WTC11 (cell line): ENCODE results near the gene TBCB. TPM values are rescaled to one million over a fixed set of nuclear protein-coding genes. Genes with fewer than 3 reads are reported as not detected.
"Not testable (repeated sequence)": the region's sequence is repeated elsewhere in the genome, so short reads cannot be mapped to it uniquely, and the experiment has no call there.

Source experiments
- ATAC-seq: fragments of 200-7000 bp; cut with Tn5 transposase; 2 replicates; pipeline ENCODE4 v1.10.0; 2021; ENCODE audit warnings: mild to moderate bottlenecking, moderate library complexity
- CTCF ChIA-PET: fragments of 300-600 bp; sonication (Branson Sonifier 250); formaldehyde crosslinking; loops from one replicate; lab custom pipeline; 2021; ENCODE audit warnings: antibody characterized with exemption; lab: Charles Lee
- POLR2A ChIA-PET: fragments of 350-600 bp; sonication (Branson Sonifier 250); formaldehyde crosslinking; loops from one replicate; lab custom pipeline; 2021; ENCODE audit warnings: antibody characterized with exemption; lab: Charles Lee
- DNase-seq: peaks from one replicate; pipeline ENCODE4 v3.0.0; 2021; ENCODE audit warnings: low spot score
- H3K27ac Mint-ChIP-seq: 2 replicates; pipeline ENCODE4 v1.8.0; 2021; ENCODE audit warnings: mixed read lengths
- H3K27me3 Mint-ChIP-seq: 2 replicates; pipeline ENCODE4 v1.8.0; 2021; ENCODE audit warnings: low read depth, mild to moderate bottlenecking, moderate library complexity, mixed read lengths
- H3K36me3 Mint-ChIP-seq: 2 replicates; pipeline ENCODE4 v1.8.0; 2021; ENCODE audit warnings: mixed read lengths
- H3K4me1 Mint-ChIP-seq: 2 replicates; pipeline ENCODE4 v1.8.0; 2022; ENCODE audit warnings: mixed read lengths
- H3K4me3 Mint-ChIP-seq: 2 replicates; pipeline ENCODE4 v1.8.0; 2021; ENCODE audit warnings: mild to moderate bottlenecking, moderate library complexity, mixed read lengths
- H3K9me3 Mint-ChIP-seq: 2 replicates; pipeline ENCODE4 v1.8.0; 2021; ENCODE audit warnings: mixed read lengths
- total RNA-seq: library from RNA; stranded (reverse); gene quantifications from 3 replicates; pipeline ENCODE4 v1.2.3, GENCODE V29; 2021
- TF ChIP-seq, protein P1 (sequence below): sonication (generic); formaldehyde crosslinking; IDR thresholded peaks from 2 replicates; pipeline ENCODE4 v1.8.0; 2022; ENCODE audit warnings: mild to moderate bottlenecking, missing genetic modification reagents
- TF ChIP-seq, protein P2 (sequence below): sonication (generic); formaldehyde crosslinking; conservative IDR thresholded peaks from 2 replicates; pipeline ENCODE4 v1.8.1; 2022; ENCODE audit warnings: mild to moderate bottlenecking, missing genetic modification reagents

TBCB gene
- total RNA-seq, 1 experiment from 2014 or later, result 182 TPM

DNA sequence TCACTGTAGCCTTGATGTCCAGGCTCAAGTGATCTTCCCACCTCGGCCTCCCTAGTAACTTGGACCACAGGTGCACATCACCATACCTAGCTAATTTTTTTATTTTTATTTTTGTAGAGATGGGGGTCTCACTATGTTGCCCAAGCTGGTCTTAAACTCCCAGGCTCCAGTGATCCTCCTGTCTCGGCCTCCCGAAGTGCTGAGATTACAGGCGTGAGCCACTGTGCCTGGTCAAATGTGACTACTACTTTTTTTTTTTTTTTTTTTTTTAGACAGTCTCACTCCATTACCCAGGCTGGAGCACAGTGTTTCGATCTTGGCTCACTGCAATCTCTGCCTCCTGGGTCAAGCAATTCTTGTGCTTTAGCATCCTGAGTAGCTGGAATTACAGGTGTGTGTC, 57.6 kb downstream of the TBCB start:
- H3K9me3 Mint-ChIP-seq, result no peaks in the 10 kb centered on the region
- no peak overlapping the region for H3K27ac Mint-ChIP-seq
- H3K4me3 Mint-ChIP-seq, result no peak overlapping the region
- POLR2A ChIA-PET, result no interaction called here
- TF ChIP-seq, protein P1, sequence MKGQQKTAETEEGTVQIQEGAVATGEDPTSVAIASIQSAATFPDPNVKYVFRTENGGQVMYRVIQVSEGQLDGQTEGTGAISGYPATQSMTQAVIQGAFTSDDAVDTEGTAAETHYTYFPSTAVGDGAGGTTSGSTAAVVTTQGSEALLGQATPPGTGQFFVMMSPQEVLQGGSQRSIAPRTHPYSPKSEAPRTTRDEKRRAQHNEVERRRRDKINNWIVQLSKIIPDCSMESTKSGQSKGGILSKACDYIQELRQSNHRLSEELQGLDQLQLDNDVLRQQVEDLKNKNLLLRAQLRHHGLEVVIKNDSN (CRISPR knock-in tag), result no peak
- TF ChIP-seq, protein P2, sequence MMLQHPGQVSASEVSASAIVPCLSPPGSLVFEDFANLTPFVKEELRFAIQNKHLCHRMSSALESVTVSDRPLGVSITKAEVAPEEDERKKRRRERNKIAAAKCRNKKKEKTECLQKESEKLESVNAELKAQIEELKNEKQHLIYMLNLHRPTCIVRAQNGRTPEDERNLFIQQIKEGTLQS (CRISPR knock-in tag), result no peak
- CTCF ChIA-PET, result interaction anchor here (0.8 to 2.0 kb wide), 2 partner anchors 24 to 45 kb away, joined by 3 to 10 read pairs; no protein-coding TSS in a partner anchor
- no peak for DNase-seq
- H3K27me3 Mint-ChIP-seq, result peaks cover 12% of the 10 kb centered on the region
- no peaks in the 10 kb centered on the region for H3K36me3 Mint-ChIP-seq
- H3K4me1 Mint-ChIP-seq, result 0 out of 2 replicates have a peak, but pooled peaks cover 7% of the 10 kb centered on the region
- no peak for ATAC-seq

DNA sequence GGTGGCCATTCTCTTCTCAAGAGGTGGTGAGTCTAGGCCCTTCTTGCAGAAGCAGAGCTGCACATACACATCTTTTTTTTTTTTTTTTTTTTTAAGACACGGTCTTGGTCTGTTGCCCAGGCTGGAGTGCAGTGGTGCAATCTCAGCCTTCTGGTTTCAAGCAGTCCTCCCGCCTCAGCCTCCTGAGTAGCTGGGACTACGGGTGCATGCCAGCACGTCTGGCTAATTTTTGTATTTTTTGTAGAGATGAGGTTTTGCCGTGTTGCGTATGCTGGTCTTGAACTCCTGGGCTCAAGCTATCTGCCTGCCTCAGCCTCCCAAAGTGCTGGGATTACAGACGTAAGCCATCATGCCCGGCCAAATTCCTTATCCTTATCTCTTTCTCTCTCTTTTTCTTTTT, 58.6 kb downstream of the TBCB start:
- POLR2A ChIA-PET, H3K4me1 Mint-ChIP-seq, H3K36me3 Mint-ChIP-seq, H3K4me3 Mint-ChIP-seq, DNase-seq, ATAC-seq, H3K9me3 Mint-ChIP-seq, H3K27ac Mint-ChIP-seq: not testable (repeated sequence)
- CTCF ChIA-PET, result interaction anchor here (0.6 to 2.0 kb wide), 3 partner anchors 23 to 192 kb away, joined by 3 to 10 read pairs (median 4); no protein-coding TSS in a partner anchor
- peaks cover 12% of the 10 kb centered on the region for H3K27me3 Mint-ChIP-seq

Other genes starting within 250 kb of the TBCB start
- gene APLP1, start 246.9 kb upstream of the TBCB start, total RNA-seq, result 15.5 to 24.0 TPM (median 20.2 TPM) in 3 replicates
- 10.6 to 13.9 TPM (median 12.8 TPM) in 3 replicates for gene NFKBID, start 214.9 kb upstream of the TBCB start, total RNA-seq
- gene HCST, start 212.9 kb upstream of the TBCB start, total RNA-seq, result 1.8 to 1.9 TPM (median 1.8 TPM) in 3 replicates
- 0.34 to 0.55 TPM (median 0.46 TPM) in 3 replicates for gene TYROBP, start 207.2 kb upstream of the TBCB start, total RNA-seq
- gene LRFN3, start 179.1 kb upstream of the TBCB start, total RNA-seq, result 20.6 to 26.4 TPM (median 24.8 TPM) in 3 replicates
- 19.5 to 20.8 TPM (median 20.4 TPM) in 3 replicates for gene SDHAF1, start 120.3 kb upstream of the TBCB start, total RNA-seq
- 17.6 to 28.5 TPM (median 27.9 TPM) in 3 replicates for gene SYNE4, start 106.7 kb upstream of the TBCB start, total RNA-seq
- gene ALKBH6, start 101.3 kb upstream of the TBCB start, total RNA-seq, result 28.1 to 35.1 TPM (median 31.9 TPM) in 3 replicates
- gene CLIP3, start 82.6 kb upstream of the TBCB start, total RNA-seq, result 16.2 to 19.4 TPM (median 17.9 TPM) in 3 replicates
- gene THAP8, start 61.2 kb upstream of the TBCB start, total RNA-seq, result 6.6 to 10.7 TPM (median 6.9 TPM) in 3 replicates
- gene WDR62, start 60.6 kb upstream of the TBCB start, total RNA-seq, result 30.9 to 40.0 TPM (median 30.9 TPM) in 3 replicates
- not detected in 3 replicates for gene OVOL3, start 4.3 kb upstream of the TBCB start, total RNA-seq
- 161 to 177 TPM (median 165 TPM) in 3 replicates for gene POLR2I, start 593 bp upstream of the TBCB start, total RNA-seq
- 332 to 358 TPM (median 344 TPM) in 3 replicates for gene CAPNS1, start 24.6 kb downstream of the TBCB start, total RNA-seq
- gene COX7A1, start 37.0 kb downstream of the TBCB start, total RNA-seq, result 0.64 to 1.0 TPM (median 0.70 TPM) in 3 replicates
- gene ZNF565, start 99.2 kb downstream of the TBCB start, total RNA-seq, result 2.5 to 3.0 TPM (median 2.8 TPM) in 3 replicates
- 122 to 128 TPM (median 124 TPM) in 3 replicates for gene ZNF146, start 99.6 kb downstream of the TBCB start, total RNA-seq